Measurements from ENCODE around the gene DYNC2I2.

- TF ChIP-seq CTCF (IDR thresholded peaks at IDR 0.05) (no peak), POLR2A (IDR thresholded peaks at IDR 0.05) (no peak)
Measured at GRCh38 chr9:128617943-128618342, 38.7 kb downstream of the DYNC2I2 start.
